Non-pigmented ciliary epithelial cell (primary cell): ENCODE measurements around the gene PRRC2A.

Source experiments
- DNase-seq: peaks from one replicate; pipeline ENCODE4 v3.0.0-alpha.2; 2010; ENCODE audit warnings: low read depth

PRRC2A gene

DNA sequence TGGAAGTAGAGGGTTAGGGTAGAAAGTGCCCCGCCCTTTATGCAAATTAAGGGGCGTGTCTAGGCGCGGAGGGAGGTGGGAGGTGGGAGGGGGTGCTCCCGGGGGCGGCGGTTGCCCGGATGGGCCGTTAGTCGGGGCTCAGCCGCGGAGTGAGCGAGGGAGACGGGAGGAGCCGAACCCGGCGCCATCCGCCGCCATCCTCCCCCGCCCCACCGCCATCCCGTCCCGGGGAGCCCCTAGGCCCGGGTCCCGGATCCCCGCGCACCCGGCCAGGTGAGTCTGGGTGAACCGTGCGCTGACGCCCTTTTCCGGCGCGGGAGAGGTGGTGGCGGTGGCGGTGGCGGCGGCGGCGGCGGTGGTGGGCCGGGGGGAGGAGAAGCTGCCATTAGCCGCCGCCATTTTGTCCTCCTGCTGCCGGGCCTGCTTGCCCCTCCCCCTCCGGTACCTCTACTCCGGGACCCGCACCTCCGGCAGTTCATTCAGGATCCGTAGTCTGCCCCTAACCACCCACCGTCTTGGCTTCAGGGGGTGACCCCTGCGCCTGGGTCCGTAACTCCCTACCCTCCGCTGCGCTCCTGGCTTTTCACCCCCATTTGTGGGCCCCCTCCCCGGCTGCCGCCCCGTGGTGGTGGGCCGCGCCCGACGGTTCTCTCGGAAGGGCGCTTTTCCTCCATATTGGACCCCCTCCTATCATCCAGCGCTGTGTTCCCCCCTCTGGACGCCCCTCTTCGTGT lies at the start of gene PRRC2A:
Gene PRRC2A (plus strand): TSS at position 130 of the 734 bp plus-strand sequence. CDS start 2,075 bp downstream, outside the sequence.
- DNase-seq, result no peak

DNA sequence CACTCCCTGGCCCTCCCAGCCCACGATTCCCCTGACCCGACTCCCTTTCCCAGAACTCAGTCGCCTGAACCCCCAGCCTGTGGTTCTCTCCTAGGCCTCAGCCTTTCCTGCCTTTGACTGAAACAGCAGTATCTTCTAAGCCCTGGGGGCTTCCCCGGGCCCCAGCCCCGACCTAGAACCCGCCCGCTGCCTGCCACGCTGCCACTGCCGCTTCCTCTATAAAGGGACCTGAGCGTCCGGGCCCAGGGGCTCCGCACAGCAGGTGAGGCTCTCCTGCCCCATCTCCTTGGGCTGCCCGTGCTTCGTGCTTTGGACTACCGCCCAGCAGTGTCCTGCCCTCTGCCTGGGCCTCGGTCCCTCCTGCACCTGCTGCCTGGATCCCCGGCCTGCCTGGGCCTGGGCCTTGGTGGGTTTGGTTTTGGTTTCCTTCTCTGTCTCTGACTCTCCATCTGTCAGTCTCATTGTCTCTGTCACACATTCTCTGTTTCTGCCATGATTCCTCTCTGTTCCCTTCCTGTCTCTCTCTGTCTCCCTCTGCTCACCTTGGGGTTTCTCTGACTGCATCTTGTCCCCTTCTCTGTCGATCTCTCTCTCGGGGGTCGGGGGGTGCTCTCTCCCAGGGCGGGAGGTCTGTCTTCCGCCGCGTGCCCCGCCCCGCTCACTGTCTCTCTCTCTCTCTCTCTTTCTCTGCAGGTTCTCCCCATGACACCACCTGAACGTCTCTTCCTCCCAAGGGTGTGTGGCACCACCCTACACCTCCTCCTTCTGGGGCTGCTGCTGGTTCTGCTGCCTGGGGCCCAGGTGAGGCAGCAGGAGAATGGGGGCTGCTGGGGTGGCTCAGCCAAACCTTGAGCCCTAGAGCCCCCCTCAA lies 48.2 kb upstream of the PRRC2A start, which contains the start of gene LTA:
Gene LTA (plus strand): TSS at position 249 of the 871 bp plus-strand sequence. CDS start 454 bp downstream, at position 703.
- no peak for DNase-seq

DNA sequence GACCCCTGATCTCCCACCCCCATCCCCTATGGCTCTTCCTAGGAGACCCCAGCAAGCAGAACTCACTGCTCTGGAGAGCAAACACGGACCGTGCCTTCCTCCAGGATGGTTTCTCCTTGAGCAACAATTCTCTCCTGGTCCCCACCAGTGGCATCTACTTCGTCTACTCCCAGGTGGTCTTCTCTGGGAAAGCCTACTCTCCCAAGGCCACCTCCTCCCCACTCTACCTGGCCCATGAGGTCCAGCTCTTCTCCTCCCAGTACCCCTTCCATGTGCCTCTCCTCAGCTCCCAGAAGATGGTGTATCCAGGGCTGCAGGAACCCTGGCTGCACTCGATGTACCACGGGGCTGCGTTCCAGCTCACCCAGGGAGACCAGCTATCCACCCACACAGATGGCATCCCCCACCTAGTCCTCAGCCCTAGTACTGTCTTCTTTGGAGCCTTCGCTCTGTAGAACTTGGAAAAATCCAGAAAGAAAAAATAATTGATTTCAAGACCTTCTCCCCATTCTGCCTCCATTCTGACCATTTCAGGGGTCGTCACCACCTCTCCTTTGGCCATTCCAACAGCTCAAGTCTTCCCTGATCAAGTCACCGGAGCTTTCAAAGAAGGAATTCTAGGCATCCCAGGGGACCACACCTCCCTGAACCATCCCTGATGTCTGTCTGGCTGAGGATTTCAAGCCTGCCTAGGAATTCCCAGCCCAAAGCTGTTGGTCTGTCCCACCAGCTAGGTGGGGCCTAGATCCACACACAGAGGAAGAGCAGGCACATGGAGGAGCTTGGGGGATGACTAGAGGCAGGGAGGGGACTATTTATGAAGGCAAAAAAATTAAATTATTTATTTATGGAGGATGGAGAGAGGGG lies 47.0 kb upstream of the PRRC2A start:
- no peak for DNase-seq

DNA sequence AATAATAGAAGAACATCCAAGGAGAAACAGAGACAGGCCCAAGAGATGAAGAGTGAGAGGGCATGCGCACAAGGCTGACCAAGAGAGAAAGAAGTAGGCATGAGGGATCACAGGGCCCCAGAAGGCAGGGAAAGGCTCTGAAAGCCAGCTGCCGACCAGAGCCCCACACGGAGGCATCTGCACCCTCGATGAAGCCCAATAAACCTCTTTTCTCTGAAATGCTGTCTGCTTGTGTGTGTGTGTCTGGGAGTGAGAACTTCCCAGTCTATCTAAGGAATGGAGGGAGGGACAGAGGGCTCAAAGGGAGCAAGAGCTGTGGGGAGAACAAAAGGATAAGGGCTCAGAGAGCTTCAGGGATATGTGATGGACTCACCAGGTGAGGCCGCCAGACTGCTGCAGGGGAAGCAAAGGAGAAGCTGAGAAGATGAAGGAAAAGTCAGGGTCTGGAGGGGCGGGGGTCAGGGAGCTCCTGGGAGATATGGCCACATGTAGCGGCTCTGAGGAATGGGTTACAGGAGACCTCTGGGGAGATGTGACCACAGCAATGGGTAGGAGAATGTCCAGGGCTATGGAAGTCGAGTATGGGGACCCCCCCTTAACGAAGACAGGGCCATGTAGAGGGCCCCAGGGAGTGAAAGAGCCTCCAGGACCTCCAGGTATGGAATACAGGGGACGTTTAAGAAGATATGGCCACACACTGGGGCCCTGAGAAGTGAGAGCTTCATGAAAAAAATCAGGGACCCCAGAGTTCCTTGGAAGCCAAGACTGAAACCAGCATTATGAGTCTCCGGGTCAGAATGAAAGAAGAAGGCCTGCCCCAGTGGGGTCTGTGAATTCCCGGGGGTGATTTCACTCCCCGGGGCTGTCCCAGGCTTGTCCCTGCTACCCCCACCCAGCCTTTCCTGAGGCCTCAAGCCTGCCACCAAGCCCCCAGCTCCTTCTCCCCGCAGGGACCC lies 46.1 kb upstream of the PRRC2A start:
- DNase-seq, result no peak

DNA sequence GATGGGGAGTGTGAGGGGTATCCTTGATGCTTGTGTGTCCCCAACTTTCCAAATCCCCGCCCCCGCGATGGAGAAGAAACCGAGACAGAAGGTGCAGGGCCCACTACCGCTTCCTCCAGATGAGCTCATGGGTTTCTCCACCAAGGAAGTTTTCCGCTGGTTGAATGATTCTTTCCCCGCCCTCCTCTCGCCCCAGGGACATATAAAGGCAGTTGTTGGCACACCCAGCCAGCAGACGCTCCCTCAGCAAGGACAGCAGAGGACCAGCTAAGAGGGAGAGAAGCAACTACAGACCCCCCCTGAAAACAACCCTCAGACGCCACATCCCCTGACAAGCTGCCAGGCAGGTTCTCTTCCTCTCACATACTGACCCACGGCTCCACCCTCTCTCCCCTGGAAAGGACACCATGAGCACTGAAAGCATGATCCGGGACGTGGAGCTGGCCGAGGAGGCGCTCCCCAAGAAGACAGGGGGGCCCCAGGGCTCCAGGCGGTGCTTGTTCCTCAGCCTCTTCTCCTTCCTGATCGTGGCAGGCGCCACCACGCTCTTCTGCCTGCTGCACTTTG lies 45.1 kb upstream of the PRRC2A start, which contains the start of gene TNF:
Gene TNF (plus strand): TSS at position 231 of the 567 bp plus-strand sequence. CDS start 177 bp downstream, at position 408.
- DNase-seq, result no peak

DNA sequence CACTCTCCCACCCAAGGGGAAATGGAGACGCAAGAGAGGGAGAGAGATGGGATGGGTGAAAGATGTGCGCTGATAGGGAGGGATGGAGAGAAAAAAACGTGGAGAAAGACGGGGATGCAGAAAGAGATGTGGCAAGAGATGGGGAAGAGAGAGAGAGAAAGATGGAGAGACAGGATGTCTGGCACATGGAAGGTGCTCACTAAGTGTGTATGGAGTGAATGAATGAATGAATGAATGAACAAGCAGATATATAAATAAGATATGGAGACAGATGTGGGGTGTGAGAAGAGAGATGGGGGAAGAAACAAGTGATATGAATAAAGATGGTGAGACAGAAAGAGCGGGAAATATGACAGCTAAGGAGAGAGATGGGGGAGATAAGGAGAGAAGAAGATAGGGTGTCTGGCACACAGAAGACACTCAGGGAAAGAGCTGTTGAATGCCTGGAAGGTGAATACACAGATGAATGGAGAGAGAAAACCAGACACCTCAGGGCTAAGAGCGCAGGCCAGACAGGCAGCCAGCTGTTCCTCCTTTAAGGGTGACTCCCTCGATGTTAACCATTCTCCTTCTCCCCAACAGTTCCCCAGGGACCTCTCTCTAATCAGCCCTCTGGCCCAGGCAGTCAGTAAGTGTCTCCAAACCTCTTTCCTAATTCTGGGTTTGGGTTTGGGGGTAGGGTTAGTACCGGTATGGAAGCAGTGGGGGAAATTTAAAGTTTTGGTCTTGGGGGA lies 44.4 kb upstream of the PRRC2A start:
- no peak for DNase-seq

DNA sequence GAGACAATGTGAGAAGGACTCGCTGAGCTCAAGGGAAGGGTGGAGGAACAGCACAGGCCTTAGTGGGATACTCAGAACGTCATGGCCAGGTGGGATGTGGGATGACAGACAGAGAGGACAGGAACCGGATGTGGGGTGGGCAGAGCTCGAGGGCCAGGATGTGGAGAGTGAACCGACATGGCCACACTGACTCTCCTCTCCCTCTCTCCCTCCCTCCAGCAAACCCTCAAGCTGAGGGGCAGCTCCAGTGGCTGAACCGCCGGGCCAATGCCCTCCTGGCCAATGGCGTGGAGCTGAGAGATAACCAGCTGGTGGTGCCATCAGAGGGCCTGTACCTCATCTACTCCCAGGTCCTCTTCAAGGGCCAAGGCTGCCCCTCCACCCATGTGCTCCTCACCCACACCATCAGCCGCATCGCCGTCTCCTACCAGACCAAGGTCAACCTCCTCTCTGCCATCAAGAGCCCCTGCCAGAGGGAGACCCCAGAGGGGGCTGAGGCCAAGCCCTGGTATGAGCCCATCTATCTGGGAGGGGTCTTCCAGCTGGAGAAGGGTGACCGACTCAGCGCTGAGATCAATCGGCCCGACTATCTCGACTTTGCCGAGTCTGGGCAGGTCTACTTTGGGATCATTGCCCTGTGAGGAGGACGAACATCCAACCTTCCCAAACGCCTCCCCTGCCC lies 43.5 kb upstream of the PRRC2A start:
- no peak for DNase-seq

DNA sequence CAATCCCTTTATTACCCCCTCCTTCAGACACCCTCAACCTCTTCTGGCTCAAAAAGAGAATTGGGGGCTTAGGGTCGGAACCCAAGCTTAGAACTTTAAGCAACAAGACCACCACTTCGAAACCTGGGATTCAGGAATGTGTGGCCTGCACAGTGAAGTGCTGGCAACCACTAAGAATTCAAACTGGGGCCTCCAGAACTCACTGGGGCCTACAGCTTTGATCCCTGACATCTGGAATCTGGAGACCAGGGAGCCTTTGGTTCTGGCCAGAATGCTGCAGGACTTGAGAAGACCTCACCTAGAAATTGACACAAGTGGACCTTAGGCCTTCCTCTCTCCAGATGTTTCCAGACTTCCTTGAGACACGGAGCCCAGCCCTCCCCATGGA lies 42.9 kb upstream of the PRRC2A start:
- no peak for DNase-seq

DNA sequence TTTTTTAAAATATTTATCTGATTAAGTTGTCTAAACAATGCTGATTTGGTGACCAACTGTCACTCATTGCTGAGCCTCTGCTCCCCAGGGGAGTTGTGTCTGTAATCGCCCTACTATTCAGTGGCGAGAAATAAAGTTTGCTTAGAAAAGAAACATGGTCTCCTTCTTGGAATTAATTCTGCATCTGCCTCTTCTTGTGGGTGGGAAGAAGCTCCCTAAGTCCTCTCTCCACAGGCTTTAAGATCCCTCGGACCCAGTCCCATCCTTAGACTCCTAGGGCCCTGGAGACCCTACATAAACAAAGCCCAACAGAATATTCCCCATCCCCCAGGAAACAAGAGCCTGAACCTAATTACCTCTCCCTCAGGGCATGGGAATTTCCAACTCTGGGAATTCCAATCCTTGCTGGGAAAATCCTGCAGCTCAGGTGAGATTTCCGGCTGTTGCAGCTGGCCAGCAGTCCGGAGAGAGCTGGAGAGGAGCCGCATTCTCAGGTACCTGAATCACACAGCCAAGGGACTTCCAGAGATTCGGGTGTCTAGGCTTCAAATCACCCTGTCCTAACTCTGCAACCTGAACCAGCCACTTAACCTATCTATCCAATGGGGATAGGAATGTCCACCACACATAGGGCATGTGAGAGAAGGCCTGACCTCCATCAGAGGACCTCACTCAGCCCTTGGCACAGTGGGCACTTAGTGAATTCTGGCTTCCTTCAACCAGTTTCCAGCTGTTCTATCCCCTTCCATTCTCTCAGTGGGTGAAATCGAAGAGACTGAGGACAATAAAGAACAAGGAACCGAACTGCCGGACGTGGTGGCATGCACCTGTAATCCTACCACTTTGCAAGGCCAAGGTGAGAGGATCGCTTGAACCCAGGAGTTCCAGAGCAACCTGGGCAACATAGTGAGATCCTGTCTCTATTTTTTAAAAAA lies 42.1 kb upstream of the PRRC2A start:
- DNase-seq, result no peak

DNA sequence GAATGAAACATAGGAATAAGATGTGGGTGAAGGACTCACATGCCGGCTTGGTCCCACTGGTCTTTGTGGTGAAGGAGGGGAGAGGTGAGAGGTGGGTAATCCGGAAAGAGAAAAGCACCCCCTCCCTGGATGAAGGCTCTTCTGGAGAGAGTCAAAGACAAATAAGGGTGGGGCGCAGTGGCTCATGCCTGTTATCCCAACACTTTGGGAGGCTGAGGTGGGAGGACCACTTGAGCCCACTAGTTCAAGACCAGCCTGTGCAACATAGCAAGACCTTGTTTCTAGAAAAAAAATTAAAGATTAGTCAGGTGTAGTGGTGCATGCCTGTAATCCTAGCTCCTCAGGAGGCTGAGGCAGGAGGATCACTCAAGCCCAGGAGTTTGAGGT lies 41.4 kb upstream of the PRRC2A start:
- DNase-seq, result no peak

DNA sequence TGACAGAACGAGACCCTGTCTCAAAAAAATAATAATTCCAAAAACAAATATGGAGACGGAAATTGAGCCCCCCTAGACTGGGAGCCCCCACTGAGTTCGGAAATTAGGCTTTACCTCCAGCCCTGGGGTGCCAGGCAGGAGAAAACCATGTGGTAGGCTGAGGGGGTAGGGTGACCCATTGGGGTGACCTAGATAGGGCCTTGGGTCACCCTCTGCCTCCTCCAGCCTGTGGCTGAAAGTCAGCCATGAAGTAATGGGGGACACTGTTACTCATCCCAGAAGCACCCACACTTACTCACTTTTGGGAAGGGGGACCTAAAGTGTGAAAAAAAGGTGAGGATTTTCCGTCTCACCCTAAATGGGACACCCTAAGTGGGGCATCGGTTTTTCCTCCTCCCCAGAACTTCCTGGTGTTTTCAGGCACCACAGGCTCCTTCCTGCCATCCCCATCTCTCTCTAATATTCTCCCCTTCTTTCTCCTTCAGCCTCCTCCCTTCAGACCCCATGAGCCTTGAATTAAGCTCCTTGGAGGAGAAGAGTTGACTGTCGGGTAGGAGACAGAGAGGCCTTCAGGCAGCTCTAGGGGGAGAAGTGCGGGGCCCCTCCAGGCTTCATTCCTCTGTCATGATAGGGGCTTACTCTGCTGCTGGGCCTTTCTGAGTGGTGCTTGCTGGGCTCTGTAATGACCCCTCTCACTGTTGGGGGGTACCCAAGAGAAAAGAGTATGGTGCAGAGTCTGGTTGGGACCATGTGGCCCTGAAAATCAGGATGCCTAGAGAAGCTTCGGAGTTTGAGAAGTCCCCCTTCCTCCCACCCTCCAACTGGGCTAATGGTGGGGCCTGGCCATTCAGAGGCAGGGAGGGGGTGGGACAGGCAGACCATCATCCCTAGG lies 40.7 kb upstream of the PRRC2A start:
- DNase-seq, result no peak

DNA sequence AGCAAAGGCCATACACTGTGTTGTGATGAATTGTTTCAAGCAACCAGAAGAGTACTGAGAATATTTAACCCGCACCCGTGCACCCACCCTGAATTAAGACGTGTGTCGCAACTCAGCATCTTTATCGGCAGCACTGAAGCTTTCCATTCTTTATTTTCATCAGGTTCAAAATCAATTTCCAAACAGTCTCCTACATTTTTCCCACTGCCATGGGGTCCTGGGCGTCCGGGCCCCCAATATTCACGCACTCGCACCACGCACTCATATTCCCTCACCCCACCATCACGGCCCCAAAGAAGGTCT lies 40.1 kb upstream of the PRRC2A start:
- DNase-seq, result no peak

DNA sequence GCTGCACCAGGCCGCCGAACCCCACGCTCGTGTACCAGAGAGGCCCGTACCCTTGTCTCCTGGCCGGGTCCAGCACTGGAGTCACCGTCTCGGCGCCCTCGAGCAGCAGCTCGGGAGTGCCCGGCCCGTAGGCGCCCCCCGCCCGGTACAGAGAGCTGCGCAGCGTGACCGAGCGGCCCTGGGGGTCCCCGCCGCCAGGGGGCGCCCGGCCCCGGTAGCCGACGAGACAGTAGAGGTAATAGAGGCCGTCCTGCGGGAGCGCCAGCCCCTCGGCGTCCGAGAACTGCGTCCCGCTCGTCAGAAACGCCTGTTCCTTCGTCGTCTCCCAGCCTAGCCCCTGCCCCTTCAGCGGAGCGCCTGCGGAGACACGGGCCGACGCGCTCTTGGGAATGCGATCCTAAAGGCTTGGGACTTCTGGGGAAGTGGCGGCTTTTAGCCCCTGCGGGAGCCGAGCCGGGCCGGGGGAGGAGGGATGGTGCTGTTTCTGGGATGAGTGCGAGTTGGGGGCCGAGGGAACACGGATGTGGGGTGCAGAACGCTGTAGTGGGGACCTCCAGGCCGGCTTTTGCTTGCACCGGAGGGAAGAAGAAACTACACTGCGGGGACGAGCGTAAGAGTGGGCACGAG lies 39.6 kb upstream of the PRRC2A start:
- no peak for DNase-seq

DNA sequence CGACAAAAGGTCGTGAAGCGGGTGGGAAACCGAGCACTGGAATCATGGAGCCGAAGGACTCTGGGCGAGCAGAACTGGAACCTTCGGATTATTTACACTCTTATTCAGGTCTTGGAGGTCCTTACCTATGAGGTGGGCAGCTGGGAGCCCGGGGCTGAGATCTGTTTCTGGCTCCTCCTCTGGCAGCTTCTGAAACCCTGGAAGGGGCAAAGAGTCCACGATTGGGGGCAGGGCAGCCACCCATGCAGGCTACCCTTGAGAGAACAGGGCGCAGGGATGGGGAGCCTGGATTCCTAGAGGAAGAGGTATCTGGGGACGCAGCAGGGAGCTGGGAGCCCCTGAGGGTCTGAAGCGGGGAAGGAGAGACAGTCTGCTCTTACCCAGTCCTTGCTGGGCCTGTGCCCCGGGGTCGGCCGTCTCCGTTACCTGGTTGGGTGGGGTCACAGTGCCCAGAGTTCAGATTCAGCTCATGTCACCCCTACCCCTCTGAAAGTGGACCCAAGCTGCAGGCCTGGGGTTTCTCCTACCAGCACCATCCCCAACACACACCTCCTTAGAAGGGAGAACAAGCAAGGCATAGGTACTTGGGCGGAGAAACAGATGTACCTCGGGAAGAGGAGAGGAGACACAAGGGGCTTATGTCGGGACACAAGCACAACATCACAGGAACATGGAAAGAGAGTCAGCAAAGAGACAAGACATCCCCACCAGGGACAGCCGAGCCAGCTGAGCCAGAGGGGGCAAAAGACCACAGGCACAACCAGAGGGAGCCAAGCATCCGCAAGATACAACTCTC lies 38.9 kb upstream of the PRRC2A start:
- DNase-seq, result no peak

DNA sequence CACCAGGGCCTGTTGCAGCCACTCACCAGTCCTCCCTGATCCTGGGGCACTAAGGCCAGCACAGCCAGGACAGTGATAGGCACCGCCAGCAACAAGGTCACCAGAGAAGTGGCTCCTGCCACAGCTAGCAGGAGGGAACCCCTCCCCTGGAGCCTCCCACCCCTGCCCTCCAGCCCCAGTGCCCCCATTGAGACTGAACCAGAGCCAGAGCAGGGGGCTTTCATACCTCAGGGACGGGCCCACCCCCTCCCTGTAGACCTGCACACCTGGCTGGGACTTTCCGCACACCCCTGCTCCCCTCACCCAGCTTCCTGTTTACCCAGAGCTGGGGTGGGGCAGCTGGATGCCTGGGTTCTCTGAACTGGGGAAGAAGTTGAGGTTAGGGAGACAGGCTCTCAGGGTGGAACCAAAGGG lies 38.3 kb upstream of the PRRC2A start, which contains the start of gene LTB:
Gene LTB (minus strand): TSS at position 195 of the 414 bp plus-strand sequence. CDS start 7 bp downstream, at position 188.
- DNase-seq, result no peak

DNA sequence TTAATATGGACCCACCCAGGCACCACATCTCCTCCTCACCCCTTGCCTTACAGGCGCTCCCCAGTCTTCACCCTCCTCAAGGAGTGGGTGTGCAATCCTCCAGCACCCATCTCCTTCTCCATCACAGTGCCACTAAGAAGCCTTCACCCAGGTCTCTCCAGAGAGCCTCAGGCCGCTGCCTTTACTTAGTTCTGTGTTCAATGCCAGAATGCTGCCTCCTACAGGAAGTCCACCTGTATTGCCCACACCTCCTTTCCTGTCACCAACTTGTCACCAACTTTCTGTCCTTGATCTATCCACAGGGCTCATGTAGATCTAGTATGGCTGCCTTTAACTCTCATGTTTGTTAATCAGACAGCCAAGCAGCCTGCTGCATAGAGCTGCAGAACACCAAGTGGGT lies 35.0 kb upstream of the PRRC2A start:
- DNase-seq, result no peak
